Effector memory CD4-positive, alpha-beta T cell (primary cell): Measurements from ENCODE around the gene SSTR3.
"Not testable (repeated sequence)": the region's sequence is repeated elsewhere in the genome, so short reads cannot be mapped to it uniquely, and the experiment has no call there.

Experiments
- DNase-seq, 3 donors: peaks; one replicate each; pipeline ENCODE4 v3.0.0-alpha.2; 2020
- H3K27ac ChIP-seq: 2 replicates; pipeline ENCODE4 v1.7.0; 2013; ENCODE audit warnings: mild to moderate bottlenecking, low read length, moderate library complexity; ENCODE audit not compliant: insufficient read depth, poor library complexity, severe bottlenecking
- H3K27me3 ChIP-seq: replicated peaks from 2 replicates; pipeline ENCODE4 v1.7.0; 2013; ENCODE audit warnings: mild to moderate bottlenecking, low read length; ENCODE audit not compliant: insufficient read depth, control insufficient read depth, poor library complexity, severe bottlenecking
- H3K36me3 ChIP-seq: 2 replicates; pipeline ENCODE4 v1.7.0; 2013; ENCODE audit warnings: mild to moderate bottlenecking, low read length, moderate library complexity; ENCODE audit not compliant: control insufficient read depth, insufficient read depth
- H3K4me1 ChIP-seq: 2 replicates; pipeline ENCODE4 v1.7.0; 2013; ENCODE audit warnings: low read length, mild to moderate bottlenecking; ENCODE audit not compliant: control insufficient read depth, insufficient read depth, poor library complexity, severe bottlenecking
- H3K4me3 ChIP-seq: 2 replicates; pipeline ENCODE4 v1.7.0; 2013; ENCODE audit warnings: low read length, low read depth, mild to moderate bottlenecking; ENCODE audit not compliant: insufficient read depth, poor library complexity, severe bottlenecking
- H3K9me3 ChIP-seq: 2 replicates; pipeline ENCODE4 v1.7.0; 2013; ENCODE audit warnings: mild to moderate bottlenecking, low read length, moderate library complexity; ENCODE audit not compliant: control insufficient read depth

The SSTR3 gene

GRCh38 chr22:37203354-37204044 is 8.8 kb downstream of the SSTR3 start:
- no peaks in the 10 kb centered on the region for H3K9me3 ChIP-seq
- no peaks in the 10 kb centered on the region for H3K27me3 ChIP-seq
- H3K4me1 ChIP-seq = peaks cover 23% of the 10 kb centered on the region
- no peak overlapping the region for H3K27ac ChIP-seq
- DNase-seq = no peak
- no peak overlapping the region for H3K4me3 ChIP-seq
- no peaks in the 10 kb centered on the region for H3K36me3 ChIP-seq

GRCh38 chr22:37202716-37203115 is 9.6 kb downstream of the SSTR3 start:
- no peaks in the 10 kb centered on the region for H3K27me3 ChIP-seq
- H3K27ac ChIP-seq = no peak overlapping the region
- peaks cover 22% of the 10 kb centered on the region for H3K4me1 ChIP-seq
- no peak for DNase-seq
- no peaks in the 10 kb centered on the region for H3K9me3 ChIP-seq
- no peaks in the 10 kb centered on the region for H3K36me3 ChIP-seq
- H3K4me3 ChIP-seq = no peak overlapping the region

GRCh38 chr22:37202001-37202555 is 10.2 kb downstream of the SSTR3 start:
- Histone ChIP-seq H3K27ac (no peak overlapping the region), H3K36me3 (no peaks in the 10 kb centered on the region), H3K4me3 (no peak overlapping the region), H3K4me1 (peaks cover 22% of the 10 kb centered on the region), H3K27me3 (no peaks in the 10 kb centered on the region), H3K9me3 (no peaks in the 10 kb centered on the region)
- DNase-seq = no peak

GRCh38 chr22:37201443-37201820 is 10.8 kb downstream of the SSTR3 start:
- not testable (repeated sequence) for H3K9me3 ChIP-seq, DNase-seq, H3K27me3 ChIP-seq, H3K36me3 ChIP-seq, H3K4me3 ChIP-seq, H3K27ac ChIP-seq
- H3K4me1 ChIP-seq = peaks cover 22% of the 10 kb centered on the region

- no peaks in the 10 kb centered on the region for H3K27me3 ChIP-seq
- peaks cover 22% of the 10 kb centered on the region for H3K4me1 ChIP-seq
- peak overlapping the region; percentile 66 for H3K27ac ChIP-seq
Measured at GRCh38 chr22:37199760-37200108, 12.5 kb downstream of the SSTR3 start.

GRCh38 chr22:37199103-37199759 is 13.0 kb downstream of the SSTR3 start:
- no peaks in the 10 kb centered on the region for H3K9me3 ChIP-seq
- peak overlapping the region; percentile 91 for H3K27ac ChIP-seq
- peak; percentile 97 to 99 (median 99) for DNase-seq
- peaks cover 22% of the 10 kb centered on the region for H3K4me1 ChIP-seq
- H3K27me3 ChIP-seq = no peaks in the 10 kb centered on the region
- H3K36me3 ChIP-seq = no peaks in the 10 kb centered on the region
- H3K4me3 ChIP-seq = peak overlapping the region; percentile 59

More at GRCh38 chr22:37199760-37200108, 12.5 kb downstream of the SSTR3 start:
- Histone ChIP-seq H3K36me3 (no peaks in the 10 kb centered on the region), H3K4me3 (peak overlapping the region; percentile 59), H3K9me3 (no peaks in the 10 kb centered on the region)
- DNase-seq = no peak

GRCh38 chr22:37198258-37199102 is 13.8 kb downstream of the SSTR3 start:
- peak; percentile 74 to 79 (median 76) for DNase-seq
- H3K36me3 ChIP-seq = no peaks in the 10 kb centered on the region
- H3K27ac ChIP-seq = peak overlapping the region; percentile 91
- peaks cover 22% of the 10 kb centered on the region for H3K4me1 ChIP-seq
- peak overlapping the region; percentile 59 for H3K4me3 ChIP-seq
- no peaks in the 10 kb centered on the region for H3K27me3 ChIP-seq
- no peaks in the 10 kb centered on the region for H3K9me3 ChIP-seq

- peak overlapping the region; percentile 59 for H3K4me3 ChIP-seq
- no peaks in the 10 kb centered on the region for H3K9me3 ChIP-seq
- no peaks in the 10 kb centered on the region for H3K36me3 ChIP-seq
- DNase-seq = no peak
- peaks cover 22% of the 10 kb centered on the region for H3K4me1 ChIP-seq
- no peaks in the 10 kb centered on the region for H3K27me3 ChIP-seq
- H3K27ac ChIP-seq = peak overlapping the region; percentile 91
Measured at GRCh38 chr22:37197451-37198257, 14.6 kb downstream of the SSTR3 start.
